ENCODE results near the gene RNPEP. TPM values are rescaled to one million over a fixed set of nuclear protein-coding genes. Genes with fewer than 3 reads are reported as not detected.
"Not testable (repeated sequence)": the region's sequence is repeated elsewhere in the genome, so short reads cannot be mapped to it uniquely, and the experiment has no call there.

RNPEP gene
- total and polyA plus RNA-seq, 2 of the 13 experiments (the other 11 are each of a cell fraction or from before 2014, with no cell fraction given) = 20.6 to 38.4 TPM

GRCh38 chr1:201939574-201939973, 42.9 kb upstream of the RNPEP start:
- ChIA-PET CTCF (ENCODE audit: low intra/inter-chr PET ratio, low total read pairs) (no interaction called here), POLR2A (no interaction called here)
- no peak for DNase-seq (ENCODE audit: low spot score)
- Histone ChIP-seq H3K36me3 (replicated peaks in 1 of 2; ENCODE audit: control insufficient read depth in 1 of 2, insufficient read depth in 2 of 2, low read length in 2 of 2) (no peaks in the 10 kb centered on the region), H3K9ac (ENCODE audit: insufficient read depth, low read depth, low read length) (no peak overlapping the region), H3K4me3 (replicated peaks in 1 of 3; ENCODE audit: insufficient read depth in 1 of 3, low read depth in 2 of 3, low read length in 3 of 3) (no peak overlapping the region), H4K20me1 (ENCODE audit: insufficient read depth, low read length) (no peaks in the 10 kb centered on the region), H3K79me2 (ENCODE audit: insufficient read depth, low read length) (no peaks in the 10 kb centered on the region), H3K9me3 (ENCODE audit: low read length) (no peaks in the 10 kb centered on the region), H3K4me1 (ENCODE audit: insufficient read depth, low read length) (peaks cover 6% of the 10 kb centered on the region), H2AFZ (ENCODE audit: low read length) (no peak overlapping the region), H3K27ac (ENCODE audit: extremely low read length, insufficient read depth, low read length) (no peak overlapping the region), H3K27me3 (ENCODE audit: control insufficient read depth in 1 of 2, insufficient read depth in 2 of 2, low read length in 2 of 2) (peaks cover 0 to 13% of the 10 kb centered on the region in 2 experiments; a peak in 1 of 5 replicates), H3K4me2 (ENCODE audit: low read depth, low read length) (no peak overlapping the region)
- ATAC-seq = no peak
- BruUV-seq (replicated peaks) = no TSS peak
- FAIRE-seq = no peak
- intact Hi-C loops (cut with micrococcal nuclease; ENCODE audit: unreplicated experiment) = no loop called here
- in situ Hi-C loops (cut with HindIII; ENCODE audit: extremely low pct_ligation_motif_present, low pct_unique_long_range_greater_than_20kb) = no loop called here
- TF ChIP-seq, protein P1, sequence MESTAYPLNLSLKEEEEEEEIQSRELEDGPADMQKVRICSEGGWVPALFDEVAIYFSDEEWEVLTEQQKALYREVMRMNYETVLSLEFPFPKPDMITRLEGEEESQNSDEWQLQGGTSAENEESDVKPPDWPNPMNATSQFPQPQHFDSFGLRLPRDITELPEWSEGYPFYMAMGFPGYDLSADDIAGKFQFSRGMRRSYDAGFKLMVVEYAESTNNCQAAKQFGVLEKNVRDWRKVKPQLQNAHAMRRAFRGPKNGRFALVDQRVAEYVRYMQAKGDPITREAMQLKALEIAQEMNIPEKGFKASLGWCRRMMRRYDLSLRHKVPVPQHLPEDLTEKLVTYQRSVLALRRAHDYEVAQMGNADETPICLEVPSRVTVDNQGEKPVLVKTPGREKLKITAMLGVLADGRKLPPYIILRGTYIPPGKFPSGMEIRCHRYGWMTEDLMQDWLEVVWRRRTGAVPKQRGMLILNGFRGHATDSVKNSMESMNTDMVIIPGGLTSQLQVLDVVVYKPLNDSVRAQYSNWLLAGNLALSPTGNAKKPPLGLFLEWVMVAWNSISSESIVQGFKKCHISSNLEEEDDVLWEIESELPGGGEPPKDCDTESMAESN (CRISPR knock-in tag; conservative IDR thresholded peaks at IDR 0.05) = no peak
- WGBS (ENCODE audit: low lambda C conversion rate) = 33% methylated on average over 3 of the region's 5 CpGs

- CTCF ChIA-PET (ENCODE audit: low intra/inter-chr PET ratio, low total read pairs); H3K36me3 ChIP-seq (replicated peaks in 1 of 2; ENCODE audit: control insufficient read depth in 1 of 2, insufficient read depth in 2 of 2, low read length in 2 of 2); DNase-seq (ENCODE audit: low spot score); FAIRE-seq; H3K4me1 ChIP-seq (ENCODE audit: insufficient read depth, low read length); H3K4me2 ChIP-seq (ENCODE audit: low read depth, low read length); H3K79me2 ChIP-seq (ENCODE audit: insufficient read depth, low read length); BruUV-seq (replicated peaks); H3K4me3 ChIP-seq (replicated peaks in 1 of 3; ENCODE audit: insufficient read depth in 1 of 3, low read depth in 2 of 3, low read length in 3 of 3); H2AFZ ChIP-seq (ENCODE audit: low read length); ATAC-seq; in situ Hi-C loops (cut with HindIII; ENCODE audit: extremely low pct_ligation_motif_present, low pct_unique_long_range_greater_than_20kb); H3K9me3 ChIP-seq (ENCODE audit: low read length); H3K27ac ChIP-seq (ENCODE audit: extremely low read length, insufficient read depth, low read length); H3K9ac ChIP-seq (ENCODE audit: insufficient read depth, low read depth, low read length); H4K20me1 ChIP-seq (ENCODE audit: insufficient read depth, low read length); intact Hi-C loops (cut with micrococcal nuclease; ENCODE audit: unreplicated experiment): not testable (repeated sequence)
- H3K27me3 ChIP-seq (ENCODE audit: control insufficient read depth in 1 of 2, insufficient read depth in 2 of 2, low read length in 2 of 2) = peaks cover 0 to 16% of the 10 kb centered on the region in 2 experiments; a peak in 1 of 5 replicates
- WGBS (ENCODE audit: low lambda C conversion rate) = 70% methylated on average over 10 of the region's 10 CpGs
- POLR2A ChIA-PET = interaction anchor here (0.9 to 1.0 kb wide), 2 partner anchors 15 to 203 kb away, joined by 3 to 4 read pairs; partner anchors contain the start of gene TIMM17A
Measured at GRCh38 chr1:201940316-201940715, 42.1 kb upstream of the RNPEP start.

Data from HepG2 (cell line).